GM12873 (cell line): ENCODE measurements around the gene PIKFYVE.
A peak's percentile ranks its signal among the peaks of the same experiment; 100 is the strongest.

Experiments used
- CTCF ChIP-seq: IDR thresholded peaks from 2 replicates; pipeline ENCODE4 v1.5.1; 2012; ENCODE audit warnings: low read depth, mild to moderate bottlenecking, moderate library complexity, low read length, control low read depth; ENCODE audit not compliant: insufficient read depth; ENCODE audit errors: missing control alignments

Gene PIKFYVE

GRCh38 chr2:208250388-208250787, 15.7 kb upstream of the PIKFYVE start:
- no peak for TF ChIP-seq CTCF

GRCh38 chr2:208251098-208251497, 15.0 kb upstream of the PIKFYVE start:
- TF ChIP-seq CTCF, result no peak

DNA sequence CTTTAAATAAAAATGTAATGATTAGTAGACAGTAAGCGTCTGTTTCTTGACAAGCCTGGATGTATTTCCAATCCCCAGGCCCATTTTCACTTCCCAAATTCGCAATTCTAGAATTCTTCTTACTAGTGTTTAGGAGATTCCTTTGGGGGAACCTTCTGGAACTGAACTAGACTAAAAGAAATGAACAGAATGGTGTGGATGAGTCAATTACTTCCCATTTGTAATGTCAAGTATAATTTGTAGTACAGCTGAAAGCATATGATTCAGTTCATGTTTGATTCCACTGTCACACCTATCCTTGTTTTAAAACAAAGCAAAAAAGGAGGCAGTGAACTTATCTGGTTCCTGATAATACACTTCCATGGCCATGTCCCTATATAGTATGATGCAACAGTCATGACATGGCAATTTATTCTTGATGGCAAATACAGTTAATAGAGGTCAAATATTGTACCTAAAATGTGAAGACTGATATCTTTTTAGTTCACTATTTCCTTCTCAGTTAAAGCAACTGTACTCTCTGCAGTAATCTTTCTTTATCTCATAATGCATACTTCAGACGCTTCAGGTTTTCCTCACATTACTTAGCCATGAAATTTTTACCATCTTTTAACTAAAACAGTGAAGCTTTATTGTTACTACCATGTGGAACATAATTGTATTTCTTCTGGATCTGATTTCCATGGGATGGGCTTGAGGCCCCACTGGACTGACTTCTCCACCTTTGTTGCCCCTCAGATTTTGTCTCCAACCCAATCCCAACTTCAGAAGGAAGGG, 13.2 kb upstream of the PIKFYVE start:
- TF ChIP-seq CTCF, result no peak

GRCh38 chr2:208253600-208254117, 12.4 kb upstream of the PIKFYVE start:
- TF ChIP-seq CTCF, result no peak

GRCh38 chr2:208254118-208254870, 11.8 kb upstream of the PIKFYVE start:
- peak; percentile 88 for TF ChIP-seq CTCF

DNA sequence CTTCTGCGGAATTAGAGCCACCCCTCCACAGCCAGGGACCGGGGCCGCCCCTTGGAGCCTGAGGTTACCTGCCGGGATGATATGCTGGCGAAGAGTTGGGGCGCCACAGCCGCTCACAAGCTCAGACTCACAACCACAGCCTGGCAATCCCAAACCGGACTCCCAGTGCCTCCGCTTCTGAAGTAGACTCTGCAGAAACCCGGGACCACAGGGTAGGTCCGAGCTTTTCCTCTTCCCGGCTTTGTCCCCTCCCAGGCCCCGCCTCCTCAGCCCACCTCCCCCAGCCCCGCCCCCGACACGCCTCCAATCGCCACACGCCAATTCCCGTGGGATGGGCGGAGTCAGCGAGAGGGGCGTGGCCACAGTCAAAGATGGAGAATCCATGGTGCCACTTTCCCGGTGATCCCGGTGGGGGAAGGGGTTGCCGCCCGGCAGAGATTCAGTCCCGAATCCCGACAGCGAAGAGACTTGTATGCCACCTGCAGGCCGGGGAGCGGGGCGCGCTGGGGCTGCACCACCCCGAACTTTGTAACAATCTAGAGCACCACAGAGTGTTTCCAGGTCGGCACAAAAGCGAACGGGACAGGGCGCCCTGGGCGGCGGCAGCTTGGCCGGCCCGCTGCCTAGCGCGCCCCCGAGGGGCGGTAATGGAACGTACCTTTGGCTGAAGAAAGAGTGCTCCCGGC, 11.0 kb upstream of the PIKFYVE start, which contains the start of gene IDH1:
Gene IDH1 (minus strand): TSS at position 201 of the 686 bp plus-strand sequence. CDS start 3,520 bp downstream, outside the sequence.
- peak; percentile 59 for TF ChIP-seq CTCF
